AG08395 (cell line): ENCODE results near the gene SLC43A2.
"Not testable (repeated sequence)": the region's sequence is repeated elsewhere in the genome, so short reads cannot be mapped to it uniquely, and the experiment has no call there.

Experiments used
- DNase-seq: peaks from one replicate; pipeline ENCODE4 v3.0.0; 2012; ENCODE audit warnings: mixed read lengths, low spot score

Gene SLC43A2

GRCh38 chr17:1590029-1590746 lies 38.4 kb downstream of the SLC43A2 start:
- DNase-seq: peak; percentile 96

- no peak for DNase-seq
These were observed 39.6 kb downstream of the SLC43A2 start for GRCh38 chr17:1588821-1589585.

- DNase-seq: no peak
These were observed 44.5 kb downstream of the SLC43A2 start for GRCh38 chr17:1584167-1584566.

DNA sequence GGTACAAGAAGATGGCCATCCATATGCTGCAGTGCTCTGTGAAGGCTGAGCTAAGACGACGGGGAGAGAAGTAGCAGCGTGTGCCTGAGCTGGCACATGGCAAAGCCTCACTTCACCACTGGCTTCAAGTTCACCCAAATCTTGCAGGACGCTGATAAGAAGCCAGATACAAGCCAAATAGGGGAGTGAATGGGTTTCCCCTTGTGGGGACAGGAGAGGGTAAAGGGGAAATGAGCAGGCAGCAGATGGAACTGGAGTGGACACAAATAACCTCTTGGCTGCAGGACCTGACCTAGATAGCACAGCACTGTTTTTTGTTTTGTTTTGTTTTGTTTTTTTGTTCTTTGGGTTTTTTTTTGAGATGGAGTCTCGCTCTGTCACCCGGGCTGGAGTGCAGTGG lies 45.1 kb downstream of the SLC43A2 start:
- DNase-seq: no peak

- no peak for DNase-seq
These were observed 46.3 kb downstream of the SLC43A2 start for GRCh38 chr17:1582374-1582773.

DNA sequence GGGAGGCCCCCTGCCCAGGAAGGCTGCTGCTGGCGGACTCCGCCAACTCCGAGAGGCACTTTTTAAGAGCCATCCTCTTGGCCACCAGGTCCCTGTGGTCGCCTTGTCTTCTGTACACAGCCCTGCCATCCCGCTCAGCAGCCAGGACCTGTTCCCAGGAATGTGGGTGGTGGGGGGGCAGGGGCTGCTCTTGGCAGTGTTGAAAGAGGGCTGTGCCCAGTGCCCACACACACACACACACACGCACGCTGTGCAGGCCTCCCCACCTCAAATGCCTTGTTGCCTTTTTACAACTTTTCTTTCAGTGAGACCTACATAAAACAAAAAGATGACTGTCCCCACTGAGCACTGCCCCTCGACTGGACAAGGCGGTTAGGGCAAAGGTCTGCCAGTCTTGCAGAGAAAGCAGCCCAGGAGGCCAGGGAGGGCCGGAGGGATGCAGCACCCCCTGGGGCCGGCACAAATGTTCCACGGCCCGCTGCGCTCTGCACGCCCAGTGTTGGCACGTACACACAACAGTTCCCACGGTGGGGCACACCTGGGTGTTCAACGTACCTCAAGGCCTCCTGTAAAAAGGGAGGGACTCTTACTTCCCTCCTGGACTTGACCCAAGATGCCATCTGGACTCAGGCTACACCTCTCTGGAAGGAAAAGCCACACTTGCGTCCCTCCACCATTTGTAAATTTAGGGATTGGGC lies 47.5 kb downstream of the SLC43A2 start:
- DNase-seq: no peak

DNA sequence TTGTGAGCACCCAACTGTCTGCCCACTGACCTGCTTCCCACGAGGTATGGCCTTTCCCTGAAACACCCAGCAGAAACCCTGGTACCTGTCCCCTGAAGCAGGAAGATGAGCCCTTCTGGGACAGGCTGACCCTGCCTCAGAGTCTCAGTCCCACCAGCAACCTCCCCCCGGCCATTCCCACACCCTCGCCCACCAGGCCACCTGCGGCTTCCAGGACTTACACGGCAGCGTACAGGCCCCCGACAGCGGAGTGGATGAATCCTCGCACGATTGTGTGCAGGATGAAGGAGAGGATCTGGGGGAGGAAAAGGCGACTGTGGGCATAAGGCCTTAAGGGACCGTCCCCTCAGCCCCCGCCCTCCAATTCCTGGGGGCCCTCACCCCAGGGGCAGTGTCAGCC lies 50.6 kb downstream of the SLC43A2 start:
- DNase-seq: no peak

DNA sequence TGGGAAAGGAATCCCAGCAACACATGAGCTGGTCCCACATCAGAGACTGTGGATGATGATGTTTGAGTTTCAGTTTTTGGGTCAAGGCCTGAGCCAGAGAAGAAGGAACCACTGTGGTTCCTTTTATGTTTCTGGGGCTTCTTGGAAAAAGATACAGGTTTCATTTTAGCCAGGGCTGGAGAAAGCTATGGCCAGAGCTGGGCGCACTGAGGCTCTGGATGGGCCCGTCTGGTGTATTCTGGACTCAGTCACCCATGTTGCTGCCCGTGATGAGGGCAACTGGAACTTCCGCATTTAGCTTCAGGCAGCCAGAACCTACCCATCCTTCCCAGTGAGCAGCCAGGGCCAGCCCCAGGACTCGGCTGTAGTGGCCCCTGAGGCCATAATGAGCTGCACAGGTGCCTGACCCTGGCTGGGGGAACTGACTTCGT lies 51.0 kb downstream of the SLC43A2 start:
- DNase-seq: no peak

DNA sequence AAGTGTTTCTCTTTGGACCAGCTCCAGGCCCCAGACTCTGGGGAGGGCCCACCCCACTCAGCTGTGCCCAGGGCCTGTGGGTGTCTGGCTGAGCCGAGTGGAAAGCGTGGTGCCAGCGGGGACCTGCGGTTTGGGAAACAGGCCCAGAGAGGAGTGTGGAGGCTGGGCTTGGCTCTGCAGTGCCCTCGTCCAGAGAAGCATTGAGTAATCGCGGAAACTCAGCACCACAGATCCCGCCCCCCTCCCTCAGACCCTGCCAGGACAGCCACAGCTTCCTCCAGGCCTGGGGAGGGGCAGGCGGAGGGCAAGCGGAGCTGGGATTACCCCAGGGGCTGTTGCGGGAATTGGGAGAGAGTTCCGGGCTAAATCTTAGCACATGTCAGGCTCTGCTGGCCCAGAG lies 51.5 kb downstream of the SLC43A2 start:
- peak; percentile 97 for DNase-seq

DNA sequence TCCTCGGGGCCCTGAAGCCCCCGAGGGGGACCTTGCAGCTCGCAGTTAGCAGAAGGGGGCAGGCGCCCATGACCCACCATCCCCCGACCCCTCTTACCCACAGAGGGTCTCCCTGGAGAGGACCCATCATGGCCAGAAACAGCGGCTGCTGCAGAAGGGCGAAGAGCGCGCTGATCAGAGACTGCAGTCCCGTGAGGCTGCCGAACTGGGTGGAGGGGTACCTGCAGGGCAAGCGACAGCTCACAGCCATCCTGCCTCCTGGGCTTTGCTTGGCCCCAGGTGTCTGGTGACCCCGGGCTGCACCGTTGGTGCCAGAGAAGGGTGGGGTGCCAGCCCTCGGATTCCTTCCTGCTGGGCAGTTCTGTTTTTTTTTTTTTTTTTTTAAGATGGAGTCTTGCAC lies 52.1 kb downstream of the SLC43A2 start:
- no peak for DNase-seq

GRCh38 chr17:1574697-1575471 lies 53.8 kb downstream of the SLC43A2 start:
- DNase-seq: no peak

- DNase-seq: peak; percentile 86
These were observed 54.5 kb downstream of the SLC43A2 start for GRCh38 chr17:1573932-1574696.

DNA sequence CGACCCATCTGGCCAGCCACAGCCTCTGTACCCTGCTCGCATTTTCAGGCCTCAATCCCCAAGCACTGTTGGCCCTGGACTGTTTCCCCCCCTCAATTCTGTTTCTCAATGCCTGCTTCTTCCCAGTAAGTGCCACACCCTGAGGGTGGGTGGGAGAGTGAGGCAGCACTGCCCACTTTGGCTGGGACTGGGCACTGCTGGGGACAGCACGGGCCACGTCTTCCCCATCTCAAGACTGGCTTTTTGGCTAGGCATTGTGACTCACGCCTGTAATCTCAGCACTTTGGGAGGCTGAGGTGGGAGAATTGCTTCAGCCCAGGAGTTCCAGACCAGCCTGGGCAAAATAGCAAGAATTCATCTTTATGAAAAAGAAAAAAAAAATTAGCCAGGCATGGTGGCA lies 56.0 kb downstream of the SLC43A2 start:
- DNase-seq: not testable (repeated sequence)

DNA sequence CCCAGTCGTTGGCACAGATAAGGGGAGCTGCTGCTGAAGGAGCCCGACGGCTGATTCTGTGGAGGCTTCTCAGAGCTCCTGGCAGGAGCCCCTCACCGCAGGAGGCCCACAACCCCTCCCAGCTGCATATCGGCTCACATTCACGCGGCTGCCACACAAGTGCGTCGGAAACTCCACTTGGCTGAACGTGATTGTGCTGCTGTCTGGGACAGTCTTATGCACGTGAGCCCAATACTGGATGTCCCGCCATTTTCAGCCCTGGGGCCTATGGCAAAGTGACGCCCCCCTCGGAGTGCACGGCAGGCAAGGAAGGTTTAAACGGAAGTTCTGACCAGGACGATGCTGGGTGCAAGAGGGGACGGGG lies 57.3 kb downstream of the SLC43A2 start:
- no peak for DNase-seq

DNA sequence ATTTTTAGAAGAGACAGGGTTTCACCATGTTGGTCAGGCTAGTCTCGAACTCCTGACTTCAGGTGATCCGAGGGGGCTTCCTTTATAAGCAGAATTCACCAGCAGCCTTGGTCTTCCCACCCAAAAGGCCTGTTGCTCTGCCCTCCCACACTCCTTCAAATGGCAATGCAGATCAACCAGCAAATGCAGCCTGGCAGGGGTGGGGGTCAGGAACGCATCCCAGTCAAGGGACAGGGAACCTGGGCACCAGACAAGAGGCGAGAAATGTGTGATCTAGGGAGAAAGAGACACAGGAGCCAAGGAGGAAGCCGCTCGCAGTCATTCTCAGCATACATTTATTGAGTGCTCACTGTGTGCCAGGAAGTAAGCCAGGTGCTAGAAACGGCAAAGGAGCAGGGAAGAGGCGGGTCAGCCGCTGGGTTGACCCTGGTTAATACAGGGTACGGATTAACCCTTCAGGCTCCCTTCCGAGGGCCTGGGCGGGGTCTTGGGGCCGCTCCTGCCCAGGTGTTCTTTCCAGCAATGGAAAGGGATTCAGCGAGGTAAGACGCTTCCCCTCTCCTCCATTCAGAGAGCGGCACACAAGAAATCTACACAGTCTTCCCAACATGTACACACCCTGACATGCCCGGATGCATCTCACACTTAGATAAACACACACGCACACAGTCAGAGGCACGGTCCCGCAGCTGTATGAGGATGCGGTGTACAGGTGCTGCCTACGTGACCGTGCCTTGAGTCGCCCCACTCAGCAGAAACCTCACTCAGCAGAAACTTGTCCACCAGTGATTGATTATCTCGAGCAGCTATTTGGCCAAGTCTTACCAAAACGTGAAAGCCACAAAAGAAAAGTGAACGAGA lies 59.5 kb downstream of the SLC43A2 start:
- DNase-seq: no peak

- no peak for DNase-seq
These were observed 62.0 kb downstream of the SLC43A2 start for GRCh38 chr17:1566505-1567199.

GRCh38 chr17:1565877-1566276 lies 62.8 kb downstream of the SLC43A2 start:
- no peak for DNase-seq

DNA sequence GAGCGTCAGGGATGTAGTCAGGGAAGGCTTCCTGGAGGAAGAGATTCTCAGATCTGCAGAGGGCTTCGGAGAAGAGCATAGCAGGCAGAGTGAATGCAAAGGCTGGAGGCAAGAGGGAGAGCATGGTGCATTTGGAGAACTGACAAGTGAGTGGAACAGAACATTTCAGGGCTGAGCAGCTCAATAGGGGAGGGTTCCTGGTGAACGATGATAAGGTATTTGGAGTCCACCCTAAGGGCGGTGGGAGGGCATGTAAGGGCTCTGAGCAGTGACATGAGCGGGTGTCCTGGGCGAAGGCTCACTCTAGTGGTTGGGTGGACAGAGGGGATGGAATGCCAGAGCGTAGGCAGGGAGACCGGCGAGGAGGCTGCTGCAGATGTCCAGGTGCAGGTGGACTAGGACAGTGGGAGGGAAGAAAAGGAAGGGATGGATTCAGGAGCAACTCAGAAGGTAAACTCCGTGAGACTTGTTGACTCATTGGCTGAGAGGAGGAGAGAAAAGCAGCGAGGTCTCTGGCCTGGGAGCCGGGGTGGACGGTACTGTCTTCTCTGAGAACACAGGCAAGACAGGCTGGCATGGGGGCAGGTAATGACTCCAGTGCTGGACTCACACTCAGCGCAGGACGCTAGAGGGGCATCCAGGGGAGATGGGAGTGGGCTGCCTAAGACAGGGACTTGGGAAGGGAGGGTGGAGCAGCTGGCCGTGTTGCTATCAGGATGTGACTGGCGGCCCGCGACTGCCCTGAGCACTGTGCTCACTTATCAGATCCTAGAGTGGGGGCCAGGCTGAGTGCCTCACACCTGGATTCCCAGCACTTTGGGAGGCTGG lies 64.6 kb downstream of the SLC43A2 start:
- DNase-seq: no peak

GRCh38 chr17:1563471-1563785 lies 65.2 kb downstream of the SLC43A2 start:
- DNase-seq: not testable (repeated sequence)
